B cell (primary cell): ENCODE data around the gene CELF6. TPM values are rescaled to one million over a fixed set of nuclear protein-coding genes. Genes with fewer than 3 reads are reported as not detected.

Source experiments
- ATAC-seq: fragments of 200-7000 bp; cut with Tn5 transposase; one replicate; pipeline ENCODE4 v1.10.0; 2021; ENCODE audit warnings: low read depth, mild to moderate bottlenecking, moderate number of reproducible peaks, moderate library complexity
- CTCF ChIA-PET: fragments of 350-600 bp; sonication (Branson Sonifier 250); formaldehyde crosslinking; loops from one replicate; lab custom pipeline; 2021; ENCODE audit warnings: antibody characterized with exemption, inconsistent platforms; lab: Charles Lee
- POLR2A ChIA-PET: fragments of 350-600 bp; sonication (Branson Sonifier 250); formaldehyde crosslinking; loops from one replicate; lab custom pipeline; 2021; ENCODE audit warnings: antibody characterized with exemption; lab: Charles Lee
- DNase-seq: peaks from one replicate; pipeline ENCODE4 v3.0.0; 2013
- H2AFZ ChIP-seq: 2 replicates; pipeline ENCODE4 v1.6.1; 2012; ENCODE audit warnings: mild to moderate bottlenecking, low read depth, low read length; ENCODE audit not compliant: insufficient read depth, poor library complexity, severe bottlenecking
- H3K27ac ChIP-seq, 2 donors: 1 replicate in 1 of 2; 2 replicates in 1 of 2; pipeline ENCODE4 v1.5.1; 2012 to 2013; ENCODE audit warnings: low read length in 2 of 2, mild to moderate bottlenecking in 2 of 2, moderate library complexity in 1 of 2
- H3K27me3 ChIP-seq, 4 experiments: fragments of 200-600 bp in 1 of 4; sonication (generic) in 1 of 4; replicated peaks in 1 of 4; 1 replicate in 2 of 4; 2 replicates in 2 of 4; pipeline versions ENCODE4 v1.6.1 to v1.7.0; 2013 to 2016; ENCODE audit warnings: low read length in 3 of 4, mild to moderate bottlenecking in 2 of 4, mixed read lengths in 1 of 4, moderate library complexity in 1 of 4; ENCODE audit not compliant: insufficient read depth in 4 of 4, control insufficient read depth in 3 of 4; ENCODE audit errors: control extremely low read depth in 1 of 4
- H3K36me3 ChIP-seq, 2 experiments: replicated peaks in 1 of 2; 1 replicate in 1 of 2; 2 replicates in 1 of 2; pipeline versions ENCODE4 v1.6.1 to v1.7.1; 2013; ENCODE audit warnings: low read length in 1 of 2; ENCODE audit not compliant: insufficient read depth in 2 of 2, control insufficient read depth in 1 of 2; ENCODE audit errors: control extremely low read depth in 1 of 2, extremely low read depth in 1 of 2
- H3K4me1 ChIP-seq, 2 donors: fragments of 200-600 bp in 1 of 2; sonication (generic) in 1 of 2; 1 replicate in 1 of 2; 2 replicates in 1 of 2; pipeline versions ENCODE4 v1.5.1 to v1.6.1; 2013 to 2017; ENCODE audit warnings: low read length in 2 of 2; ENCODE audit not compliant: control insufficient read depth in 2 of 2, insufficient read depth in 2 of 2
- H3K4me2 ChIP-seq: replicated peaks from 2 replicates; pipeline ENCODE3; 2012; ENCODE audit warnings: mild to moderate bottlenecking, low read depth, low read length; ENCODE audit not compliant: poor library complexity, severe bottlenecking
- H3K4me3 ChIP-seq, 5 experiments: fragments of 200-600 bp in 1 of 5; sonication (generic) in 1 of 5; 1 replicate in 3 of 5; 2 replicates in 2 of 5; pipeline versions ENCODE4 v1.5.1 to v1.7.0; 2011 to 2016; ENCODE audit warnings: low read length in 4 of 5, mild to moderate bottlenecking in 4 of 5, low read depth in 2 of 5, control low read depth in 1 of 5, moderate library complexity in 1 of 5; ENCODE audit not compliant: insufficient read depth in 1 of 5; ENCODE audit errors: control extremely low read depth in 1 of 5, extremely low read depth in 1 of 5
- H3K79me2 ChIP-seq: fragments of 200-600 bp; sonication (generic); one replicate; pipeline ENCODE4 v1.6.0; 2016; ENCODE audit warnings: low read length; ENCODE audit not compliant: control insufficient read depth, insufficient read depth
- H3K9ac ChIP-seq: fragments of 200-600 bp; sonication (generic); 2 replicates; pipeline ENCODE4 v1.6.1; 2017; ENCODE audit warnings: mild to moderate bottlenecking, low read length, moderate library complexity
- H3K9me3 ChIP-seq, 3 donors: one replicate each; pipeline versions ENCODE4 v1.6.1 to v1.7.1; 2013; ENCODE audit warnings: low read length in 2 of 3; ENCODE audit not compliant: control insufficient read depth in 2 of 3, insufficient read depth in 1 of 3; ENCODE audit errors: control extremely low read depth in 1 of 3
- H4K20me1 ChIP-seq: 2 replicates; pipeline ENCODE4 v1.6.0; 2012; ENCODE audit warnings: mild to moderate bottlenecking, low read length; ENCODE audit not compliant: insufficient read depth, control insufficient read depth, poor library complexity, severe bottlenecking
- H3K27ac Mint-ChIP-seq: one replicate; pipeline ENCODE4 v1.8.0; 2021; ENCODE audit warnings: mixed read lengths
- H3K27me3 Mint-ChIP-seq: one replicate; pipeline ENCODE4 v1.8.0; 2021; ENCODE audit warnings: mixed read lengths
- H3K4me1 Mint-ChIP-seq: one replicate; pipeline ENCODE4 v1.8.0; 2021; ENCODE audit warnings: mixed read lengths
- H3K4me3 Mint-ChIP-seq: one replicate; pipeline ENCODE4 v1.8.0; 2021; ENCODE audit warnings: mixed read lengths
- H3K9me3 Mint-ChIP-seq: one replicate; pipeline ENCODE4 v1.8.0; 2022; ENCODE audit warnings: mixed read lengths; ENCODE audit not compliant: insufficient read depth
- EZH2 ChIP-seq: IDR thresholded peaks from 2 replicates; pipeline ENCODE4 v1.6.1; 2012; ENCODE audit warnings: borderline replicate concordance, low read depth, mild to moderate bottlenecking, moderate library complexity, low read length; ENCODE audit not compliant: insufficient read depth, poor library complexity, severe bottlenecking
- WGBS: methylation state at CpG from one replicate; pipeline ENCODE4 v1.1.5; 2013; ENCODE audit warnings: missing lambda C conversion rate; ENCODE audit not compliant: insufficient coverage; 5-methylcytosine and 5-hydroxymethylcytosine counted together
- intact Hi-C: fragments of 100-400 bp; cut with micrococcal nuclease; formaldehyde crosslinking; loops from one replicate; pipeline ENCODE4 v1.10.0; 2022
- polyA minus RNA-seq: library from RNA; depleted of rRNA, polyadenylated mRNA; stranded (reverse); fragments of >200 nt; gene quantifications from 2 replicates; pipeline ENCODE4 v1.2.3, GENCODE V29; 2012
- polyA plus RNA-seq: library from polyadenylated mRNA; depleted of rRNA; stranded (reverse); fragments of >200 nt; gene quantifications from 2 replicates; pipeline ENCODE4 v1.2.3, GENCODE V29; 2012
- total RNA-seq, 2 donors: library from RNA; stranded (reverse); fragments of 120-200 nt in 1 of 2; gene quantifications; 1 replicate in 1 of 2; 2 replicates in 1 of 2; pipeline versions ENCODE4 v1.2.3 to v1.2.4, GENCODE V29; 2013 to 2022
- TF ChIP-seq, protein P1 (sequence below): fragments of 200-600 bp; IDR thresholded peaks from one replicate; pipeline ENCODE4 v1.8.0; 2022; ENCODE audit warnings: antibody characterized with exemption, mild to moderate bottlenecking

Gene CELF6
- total RNA-seq (4.3 and 5.3 TPM in 2 replicates), polyA plus RNA-seq (8.5 and 13.0 TPM in 2 replicates), polyA minus RNA-seq (0.43 and 2.1 TPM in 2 replicates)
- total RNA-seq (2013), result 2.2 TPM

DNA sequence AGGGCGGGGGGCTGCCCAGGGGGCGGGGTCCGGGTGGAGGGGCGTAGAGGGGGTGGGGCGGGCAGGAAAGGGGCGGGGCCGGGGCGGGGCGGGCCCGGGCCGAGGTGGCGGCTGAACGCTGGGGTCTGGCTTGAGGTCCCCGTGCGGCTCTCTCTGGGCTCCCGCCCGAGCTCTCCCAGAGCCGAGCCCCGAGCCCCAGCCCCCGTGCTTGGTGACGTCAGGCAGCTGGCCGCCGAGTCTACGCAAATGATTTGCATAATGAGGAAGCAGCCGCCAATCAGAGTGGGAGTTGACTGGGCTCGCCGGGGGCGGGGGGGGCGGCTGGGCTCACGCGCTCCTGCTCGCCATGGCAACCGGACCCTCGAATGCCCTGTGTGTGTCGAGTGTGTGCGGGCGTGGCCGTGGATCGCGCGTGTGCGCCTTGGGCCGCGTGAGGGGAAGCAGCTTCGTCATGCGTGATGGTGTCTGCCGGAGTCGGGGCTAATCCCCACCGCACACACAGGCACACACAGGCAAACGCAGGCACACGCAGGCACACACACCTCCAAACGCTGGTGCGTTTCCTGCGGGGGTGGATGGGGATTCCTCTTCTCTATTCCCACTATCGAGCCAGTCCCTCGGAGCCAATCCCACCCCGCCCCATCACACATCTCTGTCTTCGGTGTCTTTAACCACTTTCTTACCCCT, at the start of gene CELF6:
Gene CELF6, minus strand, starts transcription at position 173 of the 687 bp plus-strand sequence. CDS start 283 bp downstream, outside the sequence.
- Histone ChIP-seq H3K4me3 (peak within 1 kb of the TSS; percentile 8 to 69 (median 55)), H3K9me3 (peaks cover 0 to 2% (median 2%) of the 10 kb centered on the region in 3 donors), H3K27me3 (no peaks in the 10 kb centered on the region), H3K4me2 (peak within 1 kb of the TSS; percentile 81), H3K79me2 (no peaks in the 10 kb centered on the region), H3K4me1 (peaks cover 10 to 19% of the 10 kb centered on the region in 2 donors), H4K20me1 (no peaks in the 10 kb centered on the region), H2AFZ (peak within 1 kb of the TSS; percentile 11), H3K9ac (peak within 1 kb of the TSS; percentile 62), H3K36me3 (no peaks in the 10 kb centered on the region), H3K27ac (peak within 1 kb of the TSS in 1 of 2 donors; percentile 37)
- ChIA-PET POLR2A (interaction anchor here (0.9 to 1.0 kb wide), 2 partner anchors 55 to 92 kb away, joined by 3 to 8 read pairs; partner anchors contain the start of gene HEXA), CTCF (interaction anchor here (1.2 kb wide), 1 partner anchor 9 kb away, joined by 3 read pairs; no protein-coding TSS in a partner anchor)
- Mint-ChIP-seq H3K4me3 (peak within 1 kb of the TSS; percentile 88), H3K27me3 (no peaks in the 10 kb centered on the region), H3K9me3 (peaks cover 2% of the 10 kb centered on the region), H3K4me1 (peaks cover 25% of the 10 kb centered on the region), H3K27ac (peak within 1 kb of the TSS; percentile 83)
- WGBS, result under 1% methylated on average over 49 of the region's 58 CpGs
- DNase-seq (peak; percentile 96), ATAC-seq (peak; percentile 75)
- intact Hi-C loops, result loop anchor here (2.0 to 10.0 kb wide), 5 partner anchors 47 to 765 kb away; partner anchors contain the start of genes ARIH1, HEXA and PARP6
- TF ChIP-seq, protein P1, sequence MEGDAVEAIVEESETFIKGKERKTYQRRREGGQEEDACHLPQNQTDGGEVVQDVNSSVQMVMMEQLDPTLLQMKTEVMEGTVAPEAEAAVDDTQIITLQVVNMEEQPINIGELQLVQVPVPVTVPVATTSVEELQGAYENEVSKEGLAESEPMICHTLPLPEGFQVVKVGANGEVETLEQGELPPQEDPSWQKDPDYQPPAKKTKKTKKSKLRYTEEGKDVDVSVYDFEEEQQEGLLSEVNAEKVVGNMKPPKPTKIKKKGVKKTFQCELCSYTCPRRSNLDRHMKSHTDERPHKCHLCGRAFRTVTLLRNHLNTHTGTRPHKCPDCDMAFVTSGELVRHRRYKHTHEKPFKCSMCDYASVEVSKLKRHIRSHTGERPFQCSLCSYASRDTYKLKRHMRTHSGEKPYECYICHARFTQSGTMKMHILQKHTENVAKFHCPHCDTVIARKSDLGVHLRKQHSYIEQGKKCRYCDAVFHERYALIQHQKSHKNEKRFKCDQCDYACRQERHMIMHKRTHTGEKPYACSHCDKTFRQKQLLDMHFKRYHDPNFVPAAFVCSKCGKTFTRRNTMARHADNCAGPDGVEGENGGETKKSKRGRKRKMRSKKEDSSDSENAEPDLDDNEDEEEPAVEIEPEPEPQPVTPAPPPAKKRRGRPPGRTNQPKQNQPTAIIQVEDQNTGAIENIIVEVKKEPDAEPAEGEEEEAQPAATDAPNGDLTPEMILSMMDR, result no peak
- TF ChIP-seq EZH2, result no peak

DNA sequence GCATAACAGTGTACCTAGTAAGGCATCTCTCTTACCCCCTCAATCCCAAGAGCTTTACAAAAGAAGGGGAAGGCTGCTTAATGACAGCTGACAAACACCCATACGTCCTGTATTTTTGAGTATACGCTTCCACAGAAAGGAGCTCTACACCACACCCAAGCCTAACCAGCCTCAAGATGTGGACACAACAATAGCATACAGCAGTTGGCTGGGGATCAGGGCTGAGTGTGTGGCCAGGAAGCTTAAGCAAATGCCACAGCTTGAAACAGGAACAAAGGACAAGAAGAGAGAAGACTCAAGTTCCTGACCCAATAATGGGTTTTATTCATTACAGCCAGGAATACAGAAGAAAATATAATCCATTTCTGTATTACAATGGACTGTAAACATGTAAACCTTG, 48.9 kb upstream of the CELF6 start:
- POLR2A ChIA-PET, result no interaction called here
- intact Hi-C loops, result no loop called here
- no peaks in the 10 kb centered on the region for H3K9me3 Mint-ChIP-seq
- peak overlapping the region; percentile 48 for H3K4me2 ChIP-seq
- H3K4me3 ChIP-seq, result peak overlapping the region in 1 of 5 experiments; percentile 39
- H3K27me3 Mint-ChIP-seq, result no peaks in the 10 kb centered on the region
- peaks cover 1 to 18% of the 10 kb centered on the region in 2 experiments for H3K36me3 ChIP-seq
- H3K27ac Mint-ChIP-seq, result peak overlapping the region; percentile 28
- no peak overlapping the region for H2AFZ ChIP-seq
- peaks cover 62% of the 10 kb centered on the region for H4K20me1 ChIP-seq
- ATAC-seq (no peak), DNase-seq (no peak)
- peaks cover 95% of the 10 kb centered on the region for H3K79me2 ChIP-seq
- peaks cover 70% of the 10 kb centered on the region for H3K4me1 Mint-ChIP-seq
- peak overlapping the region in 1 of 2 donors; percentile 51 for H3K27ac ChIP-seq
- no peaks in the 10 kb centered on the region for H3K9me3 ChIP-seq
- peaks cover 60 to 62% of the 10 kb centered on the region in 2 donors for H3K4me1 ChIP-seq
- no peaks in the 10 kb centered on the region for H3K27me3 ChIP-seq
- H3K9ac ChIP-seq, result peak overlapping the region; percentile 30
- WGBS, result no CpG with 5 or more reads among the region's 2 CpGs
- TF ChIP-seq, protein P1, result no peak
- TF ChIP-seq EZH2, result no peak
- CTCF ChIA-PET, result interaction anchor here (1.0 to 1.6 kb wide), 4 partner anchors 16 to 169 kb away, joined by 3 to 4 read pairs (median 3); no protein-coding TSS in a partner anchor
- H3K4me3 Mint-ChIP-seq, result peak overlapping the region; percentile 44
